GM12872 (cell line): ENCODE results near the gene FSCN2.

ENCODE experiments used
- CTCF ChIP-seq: IDR thresholded peaks from 3 replicates; pipeline ENCODE4 v1.5.1; 2011; ENCODE audit warnings: low read depth, mild to moderate bottlenecking, low read length, moderate library complexity; ENCODE audit not compliant: insufficient read depth

The FSCN2 gene

GRCh38 chr17:81515530-81516041, 12.6 kb upstream of the FSCN2 start:
- no peak for TF ChIP-seq CTCF

GRCh38 chr17:81516439-81516838, 11.7 kb upstream of the FSCN2 start:
- no peak for TF ChIP-seq CTCF

GRCh38 chr17:81517009-81517338, 11.2 kb upstream of the FSCN2 start:
- TF ChIP-seq CTCF, result no peak

- TF ChIP-seq CTCF, result 0 out of 3 replicates have a peak, but pooled peaks have one; percentile 12
Observed at GRCh38 chr17:81517339-81518112, 10.7 kb upstream of the FSCN2 start.

GRCh38 chr17:81518113-81518784, 9.9 kb upstream of the FSCN2 start:
- TF ChIP-seq CTCF, result no peak

- no peak for TF ChIP-seq CTCF
Observed at GRCh38 chr17:81518785-81519283, 9.3 kb upstream of the FSCN2 start.

GRCh38 chr17:81519284-81520020, 8.7 kb upstream of the FSCN2 start:
- TF ChIP-seq CTCF, result peak; percentile 68
